ENCODE results near the gene MYH14.

GRCh38 chr19:50171752-50172151 is 31.7 kb upstream of the MYH14 start:
- TF ChIP-seq CTCF (conservative IDR thresholded peaks at IDR 0.05 in 1 of 2, IDR thresholded peaks at IDR 0.05 in 1 of 2; ENCODE audit: low read depth in 1 of 2, low read length in 2 of 2) = no peak
- TF ChIP-seq EZH2 (IDR thresholded peaks at IDR 0.05; ENCODE audit: low read length, missing control alignments) = no peak
